DMS53 (cell line): ENCODE results near the gene PTPRE.
A peak's percentile ranks its signal among the peaks of the same experiment; 100 is the strongest.

Experiments used
- DNase-seq: peaks from one replicate; lab custom pipeline; 2025; lab: John Stamatoyannopoulos, UW

PTPRE gene

GRCh38 chr10:127908106-127908958, 1.4 kb downstream of the PTPRE start:
- DNase-seq: peak; percentile 25

DNA sequence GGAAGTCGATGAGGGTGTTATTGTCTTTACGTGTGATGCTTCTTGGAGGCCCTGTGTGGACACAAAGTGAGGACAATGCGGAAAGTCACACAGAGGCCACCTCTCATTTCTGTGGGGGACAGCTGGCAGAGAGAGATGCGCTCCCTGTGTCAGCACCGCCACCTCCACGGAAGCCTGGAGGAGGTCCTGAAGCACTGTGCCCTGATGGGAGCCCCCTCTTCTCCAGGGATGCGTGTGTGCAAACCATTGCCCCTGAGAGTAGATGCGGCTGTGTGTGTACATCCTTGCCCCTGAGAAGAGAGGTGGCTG, 2.0 kb downstream of the PTPRE start:
- no peak for DNase-seq

DNA sequence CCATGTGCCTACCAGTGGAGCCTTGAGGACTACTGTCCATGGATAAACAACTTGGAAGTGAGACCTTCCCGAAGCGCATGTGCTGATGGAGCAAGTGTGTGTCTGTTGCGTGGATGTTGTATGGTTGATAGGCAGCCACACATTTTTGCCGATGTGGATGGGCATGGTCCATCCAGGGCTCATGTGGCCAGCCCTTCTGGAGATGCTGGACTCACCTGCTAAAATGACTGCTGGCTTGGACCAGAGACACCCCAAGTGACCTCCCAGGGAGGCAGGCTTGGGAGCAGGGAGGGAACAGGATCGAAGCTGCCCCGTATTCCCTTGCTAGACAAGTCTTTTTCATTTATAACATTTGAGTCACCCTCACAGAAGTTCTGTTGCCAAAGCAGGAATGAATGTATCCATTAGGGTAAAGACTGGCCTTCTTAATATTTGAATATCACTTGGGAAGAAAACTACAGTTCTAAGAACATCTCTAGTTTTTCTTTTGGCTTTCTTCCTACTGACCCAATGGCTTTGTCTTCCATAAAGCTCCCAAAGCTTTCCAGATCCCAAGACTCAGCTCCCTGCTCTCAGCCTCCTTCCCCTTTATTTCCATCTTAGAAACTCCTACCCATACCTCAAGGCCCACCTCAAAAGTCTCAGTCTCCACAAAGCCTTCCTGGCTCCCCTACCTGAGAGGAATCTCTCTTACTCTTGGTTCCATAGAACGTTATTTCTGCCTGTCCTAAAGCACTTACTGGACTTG, 3.0 kb downstream of the PTPRE start:
- no peak for DNase-seq

DNA sequence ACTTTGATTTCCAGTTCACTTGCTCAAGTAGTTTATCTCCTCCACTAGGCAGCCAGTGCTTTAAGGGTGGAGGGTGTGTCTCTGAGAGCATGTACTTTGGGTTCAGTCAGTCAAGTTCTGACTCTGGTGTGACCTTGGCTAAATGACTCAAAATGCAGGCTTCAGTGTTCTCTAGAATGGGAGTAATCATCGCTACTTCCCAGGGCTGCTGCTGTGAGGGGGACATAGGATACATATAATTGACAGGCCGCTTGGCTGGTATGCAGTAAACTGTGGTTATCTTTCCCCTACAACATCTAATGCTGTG, 3.5 kb downstream of the PTPRE start:
- DNase-seq: no peak

DNA sequence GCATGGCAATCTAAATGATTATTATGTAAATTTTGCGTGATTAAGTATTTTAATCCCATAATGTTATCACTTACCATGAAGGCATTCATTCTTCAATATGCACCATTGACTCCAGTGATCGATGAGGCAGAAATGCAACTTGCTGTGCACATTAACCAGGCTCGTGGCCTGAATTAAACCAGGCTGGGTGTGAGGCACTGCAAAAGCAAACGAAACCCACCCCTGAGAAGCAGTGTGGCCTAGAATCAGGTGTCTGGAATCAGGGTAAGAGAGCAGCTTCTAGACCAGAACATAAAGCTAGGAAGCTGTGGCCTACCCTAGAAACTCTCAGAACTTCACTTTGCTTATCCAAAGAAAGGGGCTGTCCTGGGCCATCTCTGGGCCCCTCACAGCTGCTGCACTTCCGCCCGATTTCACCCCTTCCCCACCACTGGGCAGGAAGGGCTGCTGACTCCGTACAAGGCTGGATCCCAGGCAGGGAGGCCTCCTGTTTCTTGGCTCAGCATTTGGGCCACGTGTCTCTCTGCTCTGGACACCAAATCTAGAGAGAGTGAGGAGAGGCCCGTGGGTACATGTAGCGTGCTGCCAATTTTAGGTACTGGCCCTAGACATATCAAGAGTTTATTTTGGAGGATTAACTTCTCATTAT, 4.4 kb downstream of the PTPRE start:
- no peak for DNase-seq

GRCh38 chr10:127911867-127912257, 5.0 kb downstream of the PTPRE start:
- DNase-seq: no peak

DNA sequence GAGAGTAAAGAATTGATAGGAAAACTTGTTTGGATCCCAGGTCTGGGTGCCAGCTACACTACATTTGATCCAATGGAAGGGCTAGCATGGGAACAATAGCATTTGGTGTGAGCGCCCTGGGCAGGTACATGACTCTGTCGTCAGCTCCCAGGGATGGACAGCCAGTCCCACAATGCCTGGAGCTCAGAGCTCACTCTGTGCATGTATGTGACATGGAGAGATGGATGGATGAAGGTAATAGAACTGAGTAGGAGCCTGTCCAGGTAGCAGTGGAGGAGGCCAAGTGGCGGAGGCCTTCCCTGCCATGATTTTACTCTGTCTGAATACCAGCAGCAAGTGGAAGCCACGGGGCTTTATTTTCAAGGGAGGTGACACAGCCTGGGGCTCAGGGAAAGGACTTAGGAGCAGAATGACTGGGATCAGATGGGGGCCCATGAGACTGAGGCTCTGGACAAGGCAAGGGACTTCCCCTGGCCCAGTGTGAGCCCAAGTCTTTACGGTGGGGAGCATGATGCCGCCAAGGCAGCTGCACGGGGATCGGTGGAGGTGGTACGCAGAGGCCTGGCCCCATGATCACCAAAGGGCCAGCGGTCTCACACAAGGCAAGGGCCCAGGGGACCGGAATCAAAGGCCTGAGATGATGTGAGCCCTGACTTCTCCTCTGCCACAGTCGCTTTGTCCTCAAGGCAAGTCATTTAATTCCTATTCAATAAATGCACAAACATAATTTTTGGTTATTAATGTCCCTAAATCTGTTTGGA, 5.9 kb downstream of the PTPRE start:
- no peak for DNase-seq

- DNase-seq: no peak
Observed at GRCh38 chr10:127913368-127913759, 6.5 kb downstream of the PTPRE start.

DNA sequence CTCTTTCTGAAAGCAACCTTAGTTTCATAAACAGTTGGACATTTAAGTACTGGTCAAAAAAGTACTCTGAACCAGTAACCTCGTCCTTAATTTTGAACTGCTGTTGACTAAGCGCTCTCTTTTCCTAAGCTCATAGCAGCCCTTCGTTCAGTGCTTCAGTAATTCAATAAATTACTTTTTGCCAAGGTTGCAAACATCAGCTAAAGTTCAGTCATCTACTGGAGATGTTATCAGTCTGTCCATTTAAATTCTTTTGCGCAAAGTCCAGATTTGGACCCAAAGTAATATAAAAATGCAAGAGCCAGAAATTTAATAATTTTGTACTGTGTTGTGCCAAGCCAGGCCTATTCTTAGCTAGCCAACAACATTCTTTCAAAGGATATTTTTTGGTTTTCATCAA, 8.4 kb downstream of the PTPRE start:
- DNase-seq: no peak

- DNase-seq: no peak
Observed at GRCh38 chr10:127916826-127917225, 9.9 kb downstream of the PTPRE start.

GRCh38 chr10:127918572-127918971, 11.7 kb downstream of the PTPRE start:
- DNase-seq: no peak

- peak; percentile 24 for DNase-seq
Observed at GRCh38 chr10:127919418-127920271, 12.7 kb downstream of the PTPRE start.

DNA sequence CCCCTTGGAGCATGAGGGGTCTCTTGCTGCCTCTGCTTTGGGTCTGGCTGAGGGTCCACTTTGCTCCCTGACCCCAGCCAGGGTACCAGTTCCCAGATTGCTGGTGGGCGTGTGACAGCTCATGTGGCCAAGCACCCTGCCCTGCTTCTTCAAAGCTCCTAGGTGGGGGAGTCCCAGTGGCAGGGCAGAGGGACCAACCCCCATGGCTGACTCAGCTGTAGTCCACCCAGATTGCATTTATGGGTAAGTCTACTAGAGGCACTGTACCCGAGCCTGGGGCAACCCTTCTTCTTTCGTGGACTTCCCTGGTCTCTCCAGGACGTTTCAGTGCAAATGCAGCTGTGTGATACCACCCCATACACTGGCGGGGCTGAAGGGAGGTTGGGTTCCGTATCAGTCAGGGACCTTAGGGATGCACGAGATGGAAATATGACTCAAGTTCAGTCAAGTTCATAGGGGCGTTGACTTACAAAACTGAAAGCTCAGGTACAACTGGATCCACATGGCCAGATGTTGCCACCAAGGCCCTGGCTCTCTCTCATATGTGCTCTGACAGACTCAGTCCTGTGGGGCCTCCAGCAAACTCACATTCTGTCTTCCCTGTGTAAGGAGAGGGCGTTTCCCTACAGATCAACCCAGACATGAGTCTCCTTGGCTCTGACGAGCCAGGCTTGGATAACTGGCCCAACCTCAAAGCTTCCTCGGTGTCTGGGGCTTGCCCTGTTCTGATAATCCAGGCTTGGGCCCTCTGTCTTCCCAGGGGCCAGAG, 13.6 kb downstream of the PTPRE start:
- no peak for DNase-seq

DNA sequence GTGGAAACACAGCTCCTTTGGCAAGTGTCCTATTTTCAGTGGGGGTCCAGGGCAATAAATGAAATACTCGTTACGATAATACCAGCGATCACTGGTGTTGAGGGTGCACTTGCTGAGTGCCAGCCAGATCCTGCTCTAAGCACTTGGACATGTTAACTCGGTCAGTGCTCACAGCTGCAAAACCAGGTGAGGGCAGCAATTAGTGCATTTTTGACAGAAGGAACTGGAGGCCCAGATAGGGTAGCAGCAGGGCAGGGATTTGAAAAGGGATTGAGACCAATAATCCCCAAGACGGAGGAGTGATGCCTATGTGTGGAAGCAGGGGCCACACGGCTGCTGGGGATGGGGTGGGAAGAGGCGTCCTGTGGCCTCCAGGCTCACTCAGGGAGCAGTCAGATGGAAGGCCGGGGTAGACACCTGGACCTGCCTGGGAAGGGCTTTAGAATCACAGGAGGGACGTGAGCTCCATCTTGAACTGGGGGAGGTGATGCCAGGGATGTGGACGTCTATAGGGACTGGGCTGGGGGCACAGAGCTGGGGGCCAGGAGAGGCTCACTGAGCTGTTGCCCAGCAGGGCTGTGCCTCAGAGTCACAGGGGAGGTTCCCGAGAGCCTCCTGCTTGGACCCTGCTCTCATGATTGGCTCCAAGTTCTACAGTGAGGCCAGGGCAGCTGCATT, 14.3 kb downstream of the PTPRE start:
- no peak for DNase-seq

GRCh38 chr10:127921753-127922145, 14.8 kb downstream of the PTPRE start:
- DNase-seq: no peak

DNA sequence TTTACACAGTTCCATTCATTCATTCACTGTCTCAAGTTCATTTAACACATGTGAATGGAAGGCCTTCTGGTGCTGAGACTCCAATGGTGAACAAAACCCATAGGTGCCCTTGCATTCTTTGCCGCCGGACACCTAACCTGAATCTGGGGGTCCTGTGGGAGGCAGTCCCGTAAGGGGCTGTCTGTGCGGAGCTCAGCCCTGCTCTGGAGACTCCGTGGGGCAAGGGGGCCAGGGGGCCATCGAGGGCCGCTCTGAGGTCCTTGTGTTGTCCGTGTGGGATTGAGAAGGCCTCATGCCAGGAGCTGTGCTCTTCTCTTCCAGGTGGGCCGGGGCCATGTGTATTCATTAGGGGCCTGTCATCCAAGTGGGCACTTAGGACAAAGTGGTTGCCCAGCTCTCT, 15.3 kb downstream of the PTPRE start:
- DNase-seq: no peak

DNA sequence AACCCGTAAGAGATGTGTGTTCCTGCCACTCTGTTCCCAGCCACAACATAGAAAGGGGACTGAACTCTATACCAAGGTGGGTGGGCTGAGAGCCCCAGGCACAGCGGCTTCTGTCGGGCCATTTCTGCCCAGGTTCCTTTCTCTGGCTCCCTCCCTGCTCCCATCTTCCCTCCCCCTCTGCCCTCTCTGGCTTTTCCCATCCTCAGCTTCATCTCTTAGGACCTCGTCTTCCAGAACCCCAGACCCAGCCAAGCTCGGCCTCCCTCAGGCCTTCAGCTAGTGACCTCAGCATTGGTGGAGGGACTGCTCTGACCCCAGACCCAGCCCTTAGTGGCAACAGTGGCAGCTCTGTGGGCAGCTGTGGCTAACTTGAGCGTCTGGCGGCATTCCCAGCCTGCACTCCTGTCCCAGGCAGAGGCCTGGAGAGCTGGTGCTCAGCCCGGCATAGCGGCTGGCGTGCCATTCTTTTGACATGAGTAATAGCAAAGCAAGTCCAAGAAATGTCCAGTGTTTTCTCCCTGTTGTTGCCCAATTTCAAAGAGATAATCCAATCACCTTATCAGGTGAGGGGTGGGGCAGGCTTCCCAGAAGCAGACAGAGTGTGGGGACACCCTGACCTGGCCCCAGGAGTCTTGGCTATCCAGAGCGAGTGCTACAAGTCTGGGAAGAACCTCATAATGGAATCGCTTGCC, 15.9 kb downstream of the PTPRE start:
- no peak for DNase-seq

- no peak for DNase-seq
Observed at GRCh38 chr10:127923646-127924045, 16.7 kb downstream of the PTPRE start.

GRCh38 chr10:127925471-127926207, 18.7 kb downstream of the PTPRE start:
- no peak for DNase-seq
